ENCODE measurements around the gene PLCG2.

DNA sequence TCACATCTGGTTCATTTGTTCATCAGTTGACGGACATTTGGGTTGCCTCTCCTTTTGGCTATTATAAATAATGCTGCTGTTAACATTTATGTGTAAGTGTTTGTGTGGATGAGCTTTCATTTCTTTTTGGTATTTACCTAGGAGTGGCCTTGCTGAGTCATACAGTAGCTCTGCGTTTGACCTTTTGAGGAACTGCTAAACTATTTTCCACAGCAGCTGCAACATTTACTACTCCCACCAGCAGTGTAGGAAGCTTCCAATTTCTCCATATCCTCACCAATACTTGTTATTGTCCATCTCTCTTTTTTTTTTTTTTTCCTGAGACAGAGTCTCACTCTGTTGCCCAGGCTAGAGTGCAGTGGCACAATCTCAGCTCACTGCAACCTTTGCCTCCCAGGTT is 20.7 kb upstream of the PLCG2 start:
- TF ChIP-seq, protein P1, sequence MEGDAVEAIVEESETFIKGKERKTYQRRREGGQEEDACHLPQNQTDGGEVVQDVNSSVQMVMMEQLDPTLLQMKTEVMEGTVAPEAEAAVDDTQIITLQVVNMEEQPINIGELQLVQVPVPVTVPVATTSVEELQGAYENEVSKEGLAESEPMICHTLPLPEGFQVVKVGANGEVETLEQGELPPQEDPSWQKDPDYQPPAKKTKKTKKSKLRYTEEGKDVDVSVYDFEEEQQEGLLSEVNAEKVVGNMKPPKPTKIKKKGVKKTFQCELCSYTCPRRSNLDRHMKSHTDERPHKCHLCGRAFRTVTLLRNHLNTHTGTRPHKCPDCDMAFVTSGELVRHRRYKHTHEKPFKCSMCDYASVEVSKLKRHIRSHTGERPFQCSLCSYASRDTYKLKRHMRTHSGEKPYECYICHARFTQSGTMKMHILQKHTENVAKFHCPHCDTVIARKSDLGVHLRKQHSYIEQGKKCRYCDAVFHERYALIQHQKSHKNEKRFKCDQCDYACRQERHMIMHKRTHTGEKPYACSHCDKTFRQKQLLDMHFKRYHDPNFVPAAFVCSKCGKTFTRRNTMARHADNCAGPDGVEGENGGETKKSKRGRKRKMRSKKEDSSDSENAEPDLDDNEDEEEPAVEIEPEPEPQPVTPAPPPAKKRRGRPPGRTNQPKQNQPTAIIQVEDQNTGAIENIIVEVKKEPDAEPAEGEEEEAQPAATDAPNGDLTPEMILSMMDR (conservative IDR thresholded peaks at IDR 0.05; ENCODE audit: low read length): no peak
- TF ChIP-seq EZH2phosphoT487 (IDR thresholded peaks at IDR 0.05; ENCODE audit: borderline replicate concordance, low read depth, low read length): no peak

All from OCI-LY7 (cell line).